Measurements from ENCODE around the gene VPS29. TPM values are rescaled to one million over a fixed set of nuclear protein-coding genes. Genes with fewer than 3 reads are reported as not detected.

Gene VPS29
- polyA plus RNA-seq, 1 of the 3 experiments (the other 2 are of a cell fraction): 110 TPM

DNA sequence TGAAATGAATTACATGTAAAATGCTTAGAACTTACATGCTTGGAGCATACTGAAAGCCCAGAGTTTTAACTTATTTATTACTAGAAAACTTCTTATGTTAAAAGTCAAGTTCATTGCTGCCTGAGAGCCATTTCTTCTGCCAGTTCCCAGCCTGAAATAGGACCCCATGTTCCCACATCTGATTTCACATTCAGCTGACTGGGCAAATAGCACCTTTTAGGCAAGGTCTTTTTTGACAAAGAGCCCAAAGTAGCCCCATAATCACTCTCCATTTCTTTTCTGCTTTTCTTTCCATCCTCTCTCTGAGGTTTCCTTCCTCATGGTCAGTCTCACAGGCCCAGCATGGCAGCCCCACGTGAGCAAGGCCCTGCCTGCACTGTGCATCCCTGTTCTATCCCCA is 50.6 kb downstream of the VPS29 start:
- Histone ChIP-seq H3K4me2 (no peak overlapping the region), H3K9ac (no peak overlapping the region), H2AFZ (ENCODE audit: low read depth) (no peak overlapping the region), H3K4me1 (ENCODE audit: control insufficient read depth in 1 of 2, insufficient read depth in 2 of 2, low read depth in 1 of 2, low read length in 1 of 2) (no peaks in the 10 kb centered on the region; a peak in 1 of 4 replicates), H3F3A (replicated peaks; ENCODE audit: insufficient read depth) (peaks cover 16% of the 10 kb centered on the region), H3K27me3 (ENCODE audit: insufficient read depth) (no peaks in the 10 kb centered on the region), H3K27ac (ENCODE audit: low read depth in 2 of 2, low read length in 1 of 2) (no peak overlapping the region), H4K20me1 (ENCODE audit: insufficient read depth) (peaks cover 12% of the 10 kb centered on the region; the same call in 1 of the 2 replicates), H3K36me3 (replicated peaks in 1 of 2; ENCODE audit: control insufficient read depth in 1 of 2, insufficient read depth in 2 of 2, low read length in 1 of 2) (peaks cover 16 to 34% of the 10 kb centered on the region in 2 experiments), H3K4me3 (ENCODE audit: low read depth in 2 of 2, low read length in 1 of 2) (no peak overlapping the region), H3K9me2 (no peaks in the 10 kb centered on the region), H3K79me2 (ENCODE audit: insufficient read depth) (peaks cover 41% of the 10 kb centered on the region), H3K9me3 (no peaks in the 10 kb centered on the region)
- CTCF ChIA-PET: interaction anchor here (0.7 to 7.1 kb wide), 7 partner anchors 8 to 376 kb away, joined by 3 to 101 read pairs (median 11); partner anchors contain the start of gene FAM216A
- POLR2A ChIA-PET: interaction anchor here (4.4 kb wide), 1 partner anchor 17 kb away, joined by 26 read pairs; the partner anchor contains the start of genes FAM216A and GPN3
- DNase-seq: no peak
- no peak for TF ChIP-seq FOXM1 (IDR thresholded peaks at IDR 0.05; ENCODE audit: low read depth)
- TF ChIP-seq TEAD4 (IDR thresholded peaks at IDR 0.05; ENCODE audit: borderline replicate concordance, insufficient read depth): no peak
- no peak for TF ChIP-seq YY1 (IDR thresholded peaks at IDR 0.05; ENCODE audit: low read depth)
- no peak for TF ChIP-seq CHD2 (IDR thresholded peaks at IDR 0.05; ENCODE audit: low read length, partially characterized antibody)
- TF ChIP-seq POLR2AphosphoS5 (IDR thresholded peaks at IDR 0.05; ENCODE audit: low read depth, low read length): no peak
- no peak for TF ChIP-seq EZH2phosphoT487 (IDR thresholded peaks at IDR 0.05; ENCODE audit: borderline replicate concordance, low read depth)
- WGBS (ENCODE audit: low lambda C conversion rate): 94% methylated on average over 1 of the region's 1 CpG

DNA sequence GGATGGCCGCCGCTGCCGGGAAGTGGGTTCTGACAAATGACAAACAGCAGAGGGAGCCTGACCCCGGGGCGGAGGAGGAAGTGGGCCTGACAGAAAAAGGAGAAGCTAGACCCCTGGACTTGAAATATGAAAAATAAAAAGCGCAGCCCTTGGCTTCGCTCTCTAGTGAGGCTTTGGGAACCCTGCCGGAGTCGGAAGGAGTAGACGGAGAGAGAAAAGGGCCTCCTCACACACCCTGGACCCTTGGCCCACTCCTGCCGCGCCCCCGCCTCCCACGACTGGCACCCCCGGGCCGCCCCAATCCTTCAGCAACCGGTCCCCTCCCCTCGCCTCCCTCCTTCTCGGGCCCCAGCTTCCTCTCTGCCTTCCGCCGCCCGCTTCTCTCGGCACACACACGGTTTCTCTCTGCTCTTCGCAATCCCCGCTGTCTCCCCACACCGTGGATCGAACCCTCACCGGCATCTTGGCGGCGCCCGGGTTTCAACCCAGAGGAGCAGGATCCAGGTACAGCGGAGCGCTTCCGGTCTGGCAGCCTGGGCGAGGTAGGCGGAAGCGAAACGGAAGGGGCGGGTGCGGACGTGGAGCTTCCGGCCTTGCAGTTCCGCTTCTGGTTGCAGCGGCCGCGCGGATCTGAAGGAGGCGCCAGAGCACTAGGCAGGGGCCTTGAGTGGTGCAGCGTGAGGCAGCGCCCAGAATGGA is 52.0 kb downstream of the VPS29 start, which contains the start of gene ARPC3:
ARPC3 (minus strand) TSS at position 539 of the 699 bp plus-strand sequence; CDS start at position 462, 77 bp downstream.
- H3K27ac ChIP-seq (ENCODE audit: low read depth in 2 of 2, low read length in 1 of 2): peak within 1 kb of the TSS; percentile 90 to 93
- H3K79me2 ChIP-seq (ENCODE audit: insufficient read depth): peaks cover 54% of the 10 kb centered on the region
- H3K27me3 ChIP-seq (ENCODE audit: insufficient read depth): no peaks in the 10 kb centered on the region
- ChIA-PET POLR2A (interaction anchor here (0.6 to 4.4 kb wide), 12 partner anchors 8 to 1737 kb away, joined by 3 to 26 read pairs (median 4); partner anchors contain the start of genes FAM216A and GPN3), CTCF (interaction anchor here (0.6 to 7.1 kb wide), 45 partner anchors 9 to 585 kb away, joined by 3 to 101 read pairs (median 4); partner anchors contain the start of genes ANKRD13A, FAM216A, GPN3 and TCTN1)
- no peaks in the 10 kb centered on the region for H3K9me2 ChIP-seq
- H3K4me3 ChIP-seq (ENCODE audit: low read depth in 2 of 2, low read length in 1 of 2): peak within 1 kb of the TSS; percentile 71 to 87
- peak within 1 kb of the TSS; percentile 82 for H3K4me2 ChIP-seq
- peaks cover 18 to 40% of the 10 kb centered on the region in 2 experiments for H3K36me3 ChIP-seq (replicated peaks in 1 of 2; ENCODE audit: control insufficient read depth in 1 of 2, insufficient read depth in 2 of 2, low read length in 1 of 2)
- DNase-seq: peak; percentile 93
- H3F3A ChIP-seq (replicated peaks; ENCODE audit: insufficient read depth): peaks cover 19% of the 10 kb centered on the region
- no peaks in the 10 kb centered on the region for H3K9me3 ChIP-seq
- H2AFZ ChIP-seq (ENCODE audit: low read depth): peak within 1 kb of the TSS; percentile 93
- WGBS (ENCODE audit: low lambda C conversion rate): under 1% methylated on average over 45 of the region's 51 CpGs
- H4K20me1 ChIP-seq (ENCODE audit: insufficient read depth): peaks cover 25% of the 10 kb centered on the region; the same call in 1 of the 2 replicates
- H3K4me1 ChIP-seq (ENCODE audit: control insufficient read depth in 1 of 2, insufficient read depth in 2 of 2, low read depth in 1 of 2, low read length in 1 of 2): no peaks in the 10 kb centered on the region; a peak in 1 of 4 replicates
- H3K9ac ChIP-seq: peak within 1 kb of the TSS; percentile 91
- TF ChIP-seq GABPA (IDR thresholded peaks at IDR 0.05; ENCODE audit: low read depth) (peak; percentile 96), TEAD4 (IDR thresholded peaks at IDR 0.05; ENCODE audit: borderline replicate concordance, insufficient read depth) (0 out of 2 replicates have a peak, but pooled peaks have one; percentile 18), REST (IDR thresholded peaks at IDR 0.05; ENCODE audit: low read depth, low read length) (no peak; the same call in 1 of the 2 replicates), TAF1 (IDR thresholded peaks at IDR 0.05; ENCODE audit: borderline replicate concordance, low read depth, low read length) (peak; percentile 80), MAX (IDR thresholded peaks at IDR 0.05; ENCODE audit: low read depth) (peak; percentile 88), SIN3A (IDR thresholded peaks at IDR 0.05; ENCODE audit: borderline replicate concordance, low read depth, low read length) (peak; percentile 69; the same call in 1 of the 2 replicates), FOXJ3 (CRISPR knock-in tag; IDR thresholded peaks at IDR 0.05) (0 out of 2 replicates have a peak, but pooled peaks have one; percentile 27), CTCF (IDR thresholded peaks at IDR 0.05) (peak; percentile 85), MEF2A (IDR thresholded peaks at IDR 0.05; ENCODE audit: borderline replicate concordance, low read depth) (no peak), POLR2AphosphoS5 (IDR thresholded peaks at IDR 0.05; ENCODE audit: low read depth, low read length) (peak; percentile 89), RAD21 (IDR thresholded peaks at IDR 0.05; ENCODE audit: low read length) (peak; percentile 85)
- TF ChIP-seq, protein P1, sequence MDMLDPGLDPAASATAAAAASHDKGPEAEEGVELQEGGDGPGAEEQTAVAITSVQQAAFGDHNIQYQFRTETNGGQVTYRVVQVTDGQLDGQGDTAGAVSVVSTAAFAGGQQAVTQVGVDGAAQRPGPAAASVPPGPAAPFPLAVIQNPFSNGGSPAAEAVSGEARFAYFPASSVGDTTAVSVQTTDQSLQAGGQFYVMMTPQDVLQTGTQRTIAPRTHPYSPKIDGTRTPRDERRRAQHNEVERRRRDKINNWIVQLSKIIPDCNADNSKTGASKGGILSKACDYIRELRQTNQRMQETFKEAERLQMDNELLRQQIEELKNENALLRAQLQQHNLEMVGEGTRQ (IDR thresholded peaks at IDR 0.05; ENCODE audit: borderline replicate concordance, low read depth, low read length): no peak
- TF ChIP-seq, protein P2, sequence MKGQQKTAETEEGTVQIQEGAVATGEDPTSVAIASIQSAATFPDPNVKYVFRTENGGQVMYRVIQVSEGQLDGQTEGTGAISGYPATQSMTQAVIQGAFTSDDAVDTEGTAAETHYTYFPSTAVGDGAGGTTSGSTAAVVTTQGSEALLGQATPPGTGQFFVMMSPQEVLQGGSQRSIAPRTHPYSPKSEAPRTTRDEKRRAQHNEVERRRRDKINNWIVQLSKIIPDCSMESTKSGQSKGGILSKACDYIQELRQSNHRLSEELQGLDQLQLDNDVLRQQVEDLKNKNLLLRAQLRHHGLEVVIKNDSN (IDR thresholded peaks at IDR 0.05; ENCODE audit: borderline replicate concordance, low read depth): no peak
